Mesenchymal stem cell (in vitro differentiated cells and primary cell): Measurements from ENCODE around the gene SORCS1.
A peak's percentile ranks its signal among the peaks of the same experiment; 100 is the strongest.

Experiments
- DNase-seq: peaks from one replicate; pipeline ENCODE4 v3.0.0-alpha.2; 2013
- H2AFZ ChIP-seq: one replicate; pipeline ENCODE4 v1.6.1; 2013; ENCODE audit warnings: low read depth, mild to moderate bottlenecking, control low read depth, inconsistent platforms, low read length, moderate library complexity
- H2AK5ac ChIP-seq: 2 replicates; pipeline ENCODE4 v1.6.1; 2013; ENCODE audit warnings: low read length, moderate library complexity, mild to moderate bottlenecking, inconsistent platforms; ENCODE audit not compliant: severe bottlenecking
- H2BK120ac ChIP-seq: one replicate; pipeline ENCODE4 v1.6.1; 2013; ENCODE audit warnings: low read depth, mild to moderate bottlenecking, inconsistent platforms, low read length, moderate library complexity
- H2BK12ac ChIP-seq, 2 experiments: one replicate each; pipeline ENCODE4 v1.6.1; 2013; ENCODE audit warnings: inconsistent platforms in 2 of 2, low read length in 2 of 2, mild to moderate bottlenecking in 2 of 2, moderate library complexity in 2 of 2, control low read depth in 1 of 2
- H2BK15ac ChIP-seq: one replicate; pipeline ENCODE4 v1.6.1; 2013; ENCODE audit warnings: mild to moderate bottlenecking, low read depth, inconsistent platforms; ENCODE audit not compliant: poor library complexity, severe bottlenecking
- H2BK5ac ChIP-seq: 2 replicates; pipeline ENCODE4 v1.6.1; 2013; ENCODE audit warnings: low read depth, mild to moderate bottlenecking, low read length, control low read depth, inconsistent platforms; ENCODE audit not compliant: poor library complexity, severe bottlenecking
- H3K14ac ChIP-seq, 2 experiments: one replicate each; pipeline ENCODE4 v1.6.1; 2013; ENCODE audit warnings: inconsistent platforms in 2 of 2, low read length in 2 of 2, control low read depth in 1 of 2, mild to moderate bottlenecking in 1 of 2, moderate library complexity in 1 of 2
- H3K18ac ChIP-seq, 2 experiments: one replicate each; pipeline ENCODE4 v1.6.1; 2013; ENCODE audit warnings: inconsistent platforms in 2 of 2, low read length in 2 of 2, control low read depth in 1 of 2, low read depth in 1 of 2, mild to moderate bottlenecking in 1 of 2
- H3K23ac ChIP-seq, 2 experiments: one replicate each; pipeline ENCODE4 v1.6.1; 2013; ENCODE audit warnings: inconsistent platforms in 2 of 2, low read length in 2 of 2, mild to moderate bottlenecking in 2 of 2, moderate library complexity in 2 of 2, control low read depth in 1 of 2
- H3K27ac ChIP-seq: 2 replicates; pipeline ENCODE4 v1.5.1; 2013; ENCODE audit warnings: mild to moderate bottlenecking, moderate library complexity, low read length, control low read depth, inconsistent platforms; ENCODE audit not compliant: poor library complexity, severe bottlenecking
- H3K27me3 ChIP-seq, 2 experiments: 2 replicates each; pipeline versions ENCODE4 v1.6.1 to v1.7.0; 2013; ENCODE audit warnings: low read length in 2 of 2, mild to moderate bottlenecking in 2 of 2, moderate library complexity in 2 of 2, control low read depth in 1 of 2, inconsistent platforms in 1 of 2; ENCODE audit not compliant: control insufficient read depth in 1 of 2, insufficient read depth in 1 of 2
- H3K36me3 ChIP-seq, 2 experiments: 2 replicates each; pipeline versions ENCODE4 v1.6.1 to v1.7.0; 2013; ENCODE audit warnings: low read length in 2 of 2, control low read depth in 1 of 2, inconsistent platforms in 1 of 2, low read depth in 1 of 2, mild to moderate bottlenecking in 1 of 2; ENCODE audit not compliant: insufficient read depth in 2 of 2, control insufficient read depth in 1 of 2
- H3K4ac ChIP-seq, 2 experiments: one replicate each; pipeline ENCODE4 v1.6.1; 2013; ENCODE audit warnings: inconsistent platforms in 2 of 2, low read length in 2 of 2, mild to moderate bottlenecking in 2 of 2, moderate library complexity in 2 of 2, control low read depth in 1 of 2, low read depth in 1 of 2
- H3K4me1 ChIP-seq: 2 replicates; pipeline ENCODE4 v1.6.1; 2013; ENCODE audit warnings: low read depth, low read length, control low read depth; ENCODE audit not compliant: control insufficient read depth, insufficient read depth
- H3K4me2 ChIP-seq: 2 replicates; pipeline ENCODE4 v1.6.1; 2013; ENCODE audit warnings: low read length, mild to moderate bottlenecking, inconsistent platforms; ENCODE audit not compliant: poor library complexity, severe bottlenecking
- H3K4me3 ChIP-seq, 2 experiments: 2 replicates each; pipeline versions ENCODE4 v1.5.1 to v1.7.0; 2013; ENCODE audit warnings: low read length in 2 of 2, mild to moderate bottlenecking in 2 of 2, control low read depth in 1 of 2, low read depth in 1 of 2; ENCODE audit not compliant: insufficient read depth in 1 of 2
- H3K79me1 ChIP-seq: replicated peaks from 2 replicates; pipeline ENCODE4 v1.6.1; 2013; ENCODE audit warnings: mild to moderate bottlenecking, control low read depth, low read length, inconsistent platforms; ENCODE audit not compliant: poor library complexity, severe bottlenecking
- H3K9ac ChIP-seq: 2 replicates; pipeline ENCODE4 v1.7.0; 2013; ENCODE audit warnings: mild to moderate bottlenecking, low read length, moderate library complexity
- H3K9me3 ChIP-seq: 2 replicates; pipeline ENCODE4 v1.7.0; 2013; ENCODE audit warnings: mild to moderate bottlenecking, low read length; ENCODE audit not compliant: control insufficient read depth
- H4K8ac ChIP-seq: one replicate; pipeline ENCODE4 v1.6.1; 2013; ENCODE audit warnings: inconsistent platforms, mild to moderate bottlenecking, low read length, moderate library complexity
- H4K91ac ChIP-seq: one replicate; pipeline ENCODE4 v1.6.1; 2013; ENCODE audit warnings: mild to moderate bottlenecking, low read length, inconsistent platforms
- WGBS: methylation state at CpG from one replicate; pipeline ENCODE4 v1.1.7; 2013; ENCODE audit warnings: mixed read lengths; 5-methylcytosine and 5-hydroxymethylcytosine counted together

Gene SORCS1

DNA sequence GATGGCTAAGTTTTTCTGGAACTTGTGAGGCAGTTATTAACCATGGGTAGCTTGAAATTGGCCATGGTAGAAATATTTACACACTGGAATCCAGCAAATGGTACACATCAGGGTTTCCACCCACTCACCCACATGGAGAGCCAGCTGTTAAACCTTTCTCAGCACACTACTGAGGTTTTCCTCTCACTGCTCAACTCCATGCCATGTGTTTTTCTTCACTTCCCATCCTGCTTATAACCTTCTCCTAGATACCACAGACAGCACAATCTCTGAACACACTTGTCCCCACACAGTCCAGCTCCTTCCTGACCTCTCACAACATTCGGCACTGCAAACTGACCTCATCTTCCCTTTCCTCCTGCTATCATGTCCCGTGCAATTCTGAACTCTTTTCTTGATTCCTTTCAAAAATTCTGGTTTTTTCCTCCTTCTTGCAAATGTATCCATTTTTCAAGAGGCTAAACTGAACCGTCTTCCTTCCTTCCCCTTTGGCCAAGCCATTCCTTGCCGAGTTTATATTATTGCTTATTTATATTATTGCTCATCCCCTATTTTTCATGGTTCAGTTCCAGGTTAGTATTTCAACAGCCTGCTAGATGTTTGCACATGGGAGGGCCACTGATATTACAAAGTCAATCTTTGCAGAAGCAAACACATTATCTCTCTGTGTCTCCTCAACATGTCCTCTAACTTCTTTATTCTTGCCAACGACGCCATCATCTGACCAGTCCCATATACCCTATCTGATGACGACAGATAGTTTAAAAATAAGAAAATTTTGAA is 606.4 kb downstream of the SORCS1 start:
- peak overlapping the region in 1 of 2 experiments; percentile 19 for H2BK12ac ChIP-seq
- 69% methylated on average over 3 of the region's 7 CpGs for WGBS

GRCh38 chr10:106557053-106557452 is 607.5 kb downstream of the SORCS1 start:
- no peak overlapping the region for H3K23ac ChIP-seq
- H4K8ac ChIP-seq: no peak overlapping the region
- H2BK15ac ChIP-seq: no peak overlapping the region
- no peak overlapping the region for H3K14ac ChIP-seq
- peaks cover 2% of the 10 kb centered on the region for H3K4me1 ChIP-seq
- H2AFZ ChIP-seq: no peak overlapping the region
- no peak for DNase-seq
- no peak overlapping the region for H2BK12ac ChIP-seq
- H3K4me3 ChIP-seq: no peak overlapping the region
- H3K4me2 ChIP-seq: no peak overlapping the region
- no peaks in the 10 kb centered on the region for H3K9me3 ChIP-seq
- H2BK5ac ChIP-seq: no peak overlapping the region
- no peak overlapping the region for H4K91ac ChIP-seq
- H2AK5ac ChIP-seq: no peak overlapping the region
- H3K18ac ChIP-seq: no peak overlapping the region
- H3K9ac ChIP-seq: no peak overlapping the region
- H2BK120ac ChIP-seq: no peak overlapping the region
- no peaks in the 10 kb centered on the region for H3K27me3 ChIP-seq
- H3K27ac ChIP-seq: no peak overlapping the region
- no peaks in the 10 kb centered on the region for H3K36me3 ChIP-seq
- H3K4ac ChIP-seq: no peak overlapping the region
- no peaks in the 10 kb centered on the region for H3K79me1 ChIP-seq

More for the DNA sequence above, 606.4 kb downstream of the SORCS1 start:
- Histone ChIP-seq H3K27ac (no peak overlapping the region), H3K36me3 (no peaks in the 10 kb centered on the region), H3K4me2 (no peak overlapping the region), H3K4me1 (peaks cover 2% of the 10 kb centered on the region), H3K27me3 (no peaks in the 10 kb centered on the region), H3K18ac (no peak overlapping the region), H2AK5ac (no peak overlapping the region), H3K4ac (no peak overlapping the region), H2BK5ac (no peak overlapping the region), H3K4me3 (no peak overlapping the region), H4K8ac (no peak overlapping the region), H3K79me1 (no peaks in the 10 kb centered on the region), H4K91ac (no peak overlapping the region), H2BK15ac (no peak overlapping the region), H3K9me3 (no peaks in the 10 kb centered on the region), H3K14ac (no peak overlapping the region), H3K23ac (no peak overlapping the region), H2BK120ac (no peak overlapping the region), H3K9ac (no peak overlapping the region), H2AFZ (no peak overlapping the region)
- peak; percentile 19 for DNase-seq

DNA sequence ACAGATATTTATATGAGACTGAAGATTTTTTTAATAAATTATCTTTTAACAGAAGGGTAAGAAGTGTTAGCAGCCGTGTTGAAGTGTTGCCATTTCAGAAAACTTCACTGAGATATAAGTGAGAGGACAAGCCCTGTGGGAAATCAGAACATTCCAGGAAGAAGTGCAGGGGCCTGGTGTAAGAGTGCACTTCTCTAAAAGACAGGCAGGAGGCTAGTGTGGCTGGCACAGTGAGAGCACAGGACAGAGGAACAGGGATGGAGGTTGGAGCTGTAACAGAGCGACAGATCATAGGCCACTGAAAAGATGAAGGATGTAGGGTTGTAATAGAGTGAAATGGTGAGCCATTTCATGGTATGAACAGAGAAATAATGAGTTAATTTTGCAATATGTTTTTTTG is 608.9 kb downstream of the SORCS1 start:
- no peaks in the 10 kb centered on the region for H3K79me1 ChIP-seq

GRCh38 chr10:106551501-106552062 is 612.9 kb downstream of the SORCS1 start:
- 70% methylated on average over 4 of the region's 4 CpGs for WGBS
- no peak overlapping the region for H2BK15ac ChIP-seq
- no peak for DNase-seq

More for the DNA sequence above, 608.9 kb downstream of the SORCS1 start:
- Histone ChIP-seq H4K91ac (no peak overlapping the region), H3K9ac (no peak overlapping the region), H2BK5ac (no peak overlapping the region), H3K14ac (no peak overlapping the region), H3K27ac (no peak overlapping the region), H2BK12ac (no peak overlapping the region), H3K23ac (no peak overlapping the region), H3K4ac (no peak overlapping the region), H2AK5ac (no peak overlapping the region), H3K4me1 (peaks cover 2% of the 10 kb centered on the region), H3K9me3 (no peaks in the 10 kb centered on the region), H3K18ac (no peak overlapping the region), H3K27me3 (no peaks in the 10 kb centered on the region), H2AFZ (no peak overlapping the region), H2BK15ac (no peak overlapping the region), H4K8ac (no peak overlapping the region), H2BK120ac (no peak overlapping the region), H3K4me3 (no peak overlapping the region), H3K4me2 (no peak overlapping the region), H3K36me3 (no peaks in the 10 kb centered on the region)
- 64% methylated on average over 2 of the region's 2 CpGs for WGBS
- no peak for DNase-seq

More at GRCh38 chr10:106551501-106552062, 612.9 kb downstream of the SORCS1 start:
- H3K23ac ChIP-seq: no peak overlapping the region
- no peak overlapping the region for H2AK5ac ChIP-seq
- no peak overlapping the region for H3K18ac ChIP-seq
- no peaks in the 10 kb centered on the region for H3K27me3 ChIP-seq
- no peaks in the 10 kb centered on the region for H3K4me1 ChIP-seq
- H2BK5ac ChIP-seq: no peak overlapping the region
- H2BK120ac ChIP-seq: no peak overlapping the region
- no peak overlapping the region for H4K91ac ChIP-seq
- H3K27ac ChIP-seq: no peak overlapping the region
- H3K4me2 ChIP-seq: no peak overlapping the region
- no peak overlapping the region for H2AFZ ChIP-seq
- no peak overlapping the region for H3K4ac ChIP-seq
- no peak overlapping the region for H3K14ac ChIP-seq
- no peaks in the 10 kb centered on the region for H3K9me3 ChIP-seq
- H3K36me3 ChIP-seq: no peaks in the 10 kb centered on the region
- no peak overlapping the region for H2BK12ac ChIP-seq
- H3K9ac ChIP-seq: no peak overlapping the region
- H4K8ac ChIP-seq: no peak overlapping the region
- no peaks in the 10 kb centered on the region for H3K79me1 ChIP-seq
- no peak overlapping the region for H3K4me3 ChIP-seq
